DND-41 (cell line): ENCODE results near the gene RRP1.

Experiments
- EZH2 ChIP-seq: IDR thresholded peaks from 3 replicates; pipeline ENCODE4 v1.6.1; 2012; ENCODE audit warnings: borderline replicate concordance, low read depth, mild to moderate bottlenecking, moderate library complexity, low read length, inconsistent platforms; ENCODE audit not compliant: severe bottlenecking
- TF ChIP-seq, protein P1 (sequence below): IDR thresholded peaks from 2 replicates; pipeline ENCODE4 v1.5.1; 2012; ENCODE audit warnings: borderline replicate concordance, low read length, moderate library complexity, mild to moderate bottlenecking; ENCODE audit not compliant: poor library complexity, severe bottlenecking; ENCODE audit errors: extremely low read depth

DNA sequence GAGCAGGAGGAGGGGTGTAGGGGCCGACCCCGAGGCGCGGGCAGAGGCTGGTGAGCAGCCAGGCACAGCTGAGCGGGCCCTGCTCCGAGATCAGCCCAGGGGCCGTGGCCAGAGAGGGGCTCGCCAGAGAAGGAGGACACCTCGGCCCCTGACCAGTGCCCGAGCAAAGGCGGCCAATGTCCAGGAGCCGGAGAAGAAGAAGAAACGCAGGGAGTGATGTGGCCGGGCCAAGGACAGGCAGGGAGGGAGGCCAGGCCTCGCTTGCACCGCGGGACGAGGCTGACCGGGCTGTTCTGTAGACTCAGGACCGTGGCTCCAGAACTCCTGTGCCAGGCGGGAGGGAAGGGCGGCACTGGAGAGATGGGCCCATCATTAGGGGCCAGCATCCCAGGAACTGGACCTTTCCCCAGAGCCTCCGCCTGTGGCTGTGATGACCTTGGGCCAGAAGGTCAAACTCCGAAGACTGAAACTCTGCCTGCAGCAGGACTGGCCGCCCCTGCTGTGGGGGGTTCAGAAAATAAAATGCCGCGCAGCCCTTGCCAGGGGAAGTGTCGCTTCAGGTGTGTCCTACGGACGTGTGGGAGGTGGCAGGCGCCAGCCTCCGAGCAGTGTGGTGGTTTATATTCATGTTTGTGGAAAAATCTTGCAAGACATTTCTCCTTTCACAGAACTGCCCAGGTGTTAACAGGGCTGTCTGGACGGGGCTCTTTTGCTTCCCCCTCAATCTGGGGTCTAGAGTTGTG lies 14.4 kb downstream of the RRP1 start:
- TF ChIP-seq, protein P1, sequence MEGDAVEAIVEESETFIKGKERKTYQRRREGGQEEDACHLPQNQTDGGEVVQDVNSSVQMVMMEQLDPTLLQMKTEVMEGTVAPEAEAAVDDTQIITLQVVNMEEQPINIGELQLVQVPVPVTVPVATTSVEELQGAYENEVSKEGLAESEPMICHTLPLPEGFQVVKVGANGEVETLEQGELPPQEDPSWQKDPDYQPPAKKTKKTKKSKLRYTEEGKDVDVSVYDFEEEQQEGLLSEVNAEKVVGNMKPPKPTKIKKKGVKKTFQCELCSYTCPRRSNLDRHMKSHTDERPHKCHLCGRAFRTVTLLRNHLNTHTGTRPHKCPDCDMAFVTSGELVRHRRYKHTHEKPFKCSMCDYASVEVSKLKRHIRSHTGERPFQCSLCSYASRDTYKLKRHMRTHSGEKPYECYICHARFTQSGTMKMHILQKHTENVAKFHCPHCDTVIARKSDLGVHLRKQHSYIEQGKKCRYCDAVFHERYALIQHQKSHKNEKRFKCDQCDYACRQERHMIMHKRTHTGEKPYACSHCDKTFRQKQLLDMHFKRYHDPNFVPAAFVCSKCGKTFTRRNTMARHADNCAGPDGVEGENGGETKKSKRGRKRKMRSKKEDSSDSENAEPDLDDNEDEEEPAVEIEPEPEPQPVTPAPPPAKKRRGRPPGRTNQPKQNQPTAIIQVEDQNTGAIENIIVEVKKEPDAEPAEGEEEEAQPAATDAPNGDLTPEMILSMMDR, result no peak
- no peak for TF ChIP-seq EZH2
